Progenitor cell of endocrine pancreas (in vitro differentiated cells): ENCODE results near the gene ENKD1. TPM values are rescaled to one million over a fixed set of nuclear protein-coding genes. Genes with fewer than 3 reads are reported as not detected.

ENCODE experiments used
- DNase-seq: peaks from one replicate; pipeline ENCODE4 v3.0.0; 2021; ENCODE audit warnings: low spot score; ENCODE audit not compliant: unreplicated experiment
- H3K27ac Mint-ChIP-seq: 2 replicates; pipeline ENCODE4 v1.8.0; 2021; ENCODE audit warnings: mild to moderate bottlenecking, moderate library complexity, mixed read lengths
- H3K27me3 Mint-ChIP-seq: 2 replicates; pipeline ENCODE4 v1.8.0; 2021; ENCODE audit warnings: mixed read lengths
- H3K36me3 Mint-ChIP-seq: 2 replicates; pipeline ENCODE4 v1.8.0; 2022; ENCODE audit warnings: mixed read lengths; ENCODE audit not compliant: insufficient read depth
- H3K4me1 Mint-ChIP-seq: 2 replicates; pipeline ENCODE4 v1.8.0; 2021; ENCODE audit warnings: low read depth, mixed read lengths
- H3K4me3 Mint-ChIP-seq: 2 replicates; pipeline ENCODE4 v1.8.0; 2021; ENCODE audit warnings: low read depth, mild to moderate bottlenecking, moderate library complexity, mixed read lengths
- H3K9me3 Mint-ChIP-seq: 2 replicates; pipeline ENCODE4 v1.8.0; 2021; ENCODE audit warnings: low read depth, mixed read lengths
- total RNA-seq: library from RNA; stranded (reverse); gene quantifications from 2 replicates; pipeline ENCODE4 v1.2.1, GENCODE V29; 2021
- TF ChIP-seq, protein P1 (sequence below): fragments of 200-600 bp; sonication (generic); IDR thresholded peaks from one replicate; pipeline ENCODE4 v1.5.0; 2021; ENCODE audit warnings: antibody characterized with exemption, mild to moderate bottlenecking; ENCODE audit not compliant: unreplicated experiment

The ENKD1 gene
- total RNA-seq, 1 donor from 2014 or later = 25.1 TPM

GRCh38 chr16:67648764-67649407 lies 17.7 kb downstream of the ENKD1 start:
- H3K36me3 Mint-ChIP-seq = no peaks in the 10 kb centered on the region
- no peak for DNase-seq
- H3K27me3 Mint-ChIP-seq = peaks cover 48% of the 10 kb centered on the region
- H3K9me3 Mint-ChIP-seq = no peaks in the 10 kb centered on the region
- no peak overlapping the region for H3K27ac Mint-ChIP-seq
- H3K4me1 Mint-ChIP-seq = peaks cover 4% of the 10 kb centered on the region
- H3K4me3 Mint-ChIP-seq = no peak overlapping the region
- TF ChIP-seq, protein P1, sequence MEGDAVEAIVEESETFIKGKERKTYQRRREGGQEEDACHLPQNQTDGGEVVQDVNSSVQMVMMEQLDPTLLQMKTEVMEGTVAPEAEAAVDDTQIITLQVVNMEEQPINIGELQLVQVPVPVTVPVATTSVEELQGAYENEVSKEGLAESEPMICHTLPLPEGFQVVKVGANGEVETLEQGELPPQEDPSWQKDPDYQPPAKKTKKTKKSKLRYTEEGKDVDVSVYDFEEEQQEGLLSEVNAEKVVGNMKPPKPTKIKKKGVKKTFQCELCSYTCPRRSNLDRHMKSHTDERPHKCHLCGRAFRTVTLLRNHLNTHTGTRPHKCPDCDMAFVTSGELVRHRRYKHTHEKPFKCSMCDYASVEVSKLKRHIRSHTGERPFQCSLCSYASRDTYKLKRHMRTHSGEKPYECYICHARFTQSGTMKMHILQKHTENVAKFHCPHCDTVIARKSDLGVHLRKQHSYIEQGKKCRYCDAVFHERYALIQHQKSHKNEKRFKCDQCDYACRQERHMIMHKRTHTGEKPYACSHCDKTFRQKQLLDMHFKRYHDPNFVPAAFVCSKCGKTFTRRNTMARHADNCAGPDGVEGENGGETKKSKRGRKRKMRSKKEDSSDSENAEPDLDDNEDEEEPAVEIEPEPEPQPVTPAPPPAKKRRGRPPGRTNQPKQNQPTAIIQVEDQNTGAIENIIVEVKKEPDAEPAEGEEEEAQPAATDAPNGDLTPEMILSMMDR = no peak

- TF ChIP-seq, protein P1 = no peak
- no peaks in the 10 kb centered on the region for H3K36me3 Mint-ChIP-seq
- H3K4me3 Mint-ChIP-seq = no peak overlapping the region
- peaks cover 47% of the 10 kb centered on the region for H3K27me3 Mint-ChIP-seq
- no peaks in the 10 kb centered on the region for H3K9me3 Mint-ChIP-seq
- H3K27ac Mint-ChIP-seq = no peak overlapping the region
- no peak for DNase-seq
- H3K4me1 Mint-ChIP-seq = peaks cover 2% of the 10 kb centered on the region
These were observed 18.3 kb downstream of the ENKD1 start for GRCh38 chr16:67648088-67648763.

- Mint-ChIP-seq H3K4me3 (no peak overlapping the region), H3K27me3 (peaks cover 47% of the 10 kb centered on the region), H3K27ac (no peak overlapping the region), H3K4me1 (peaks cover 2% of the 10 kb centered on the region), H3K9me3 (no peaks in the 10 kb centered on the region), H3K36me3 (no peaks in the 10 kb centered on the region)
- TF ChIP-seq, protein P1 = no peak
- DNase-seq = no peak
These were observed 18.9 kb downstream of the ENKD1 start for GRCh38 chr16:67647681-67648080.

- Mint-ChIP-seq H3K27me3 (peaks cover 45% of the 10 kb centered on the region), H3K4me3 (no peak overlapping the region), H3K27ac (no peak overlapping the region), H3K36me3 (no peaks in the 10 kb centered on the region), H3K4me1 (peaks cover 2% of the 10 kb centered on the region), H3K9me3 (no peaks in the 10 kb centered on the region)
- DNase-seq = no peak
- TF ChIP-seq, protein P1 = no peak
These were observed 19.4 kb downstream of the ENKD1 start for GRCh38 chr16:67647111-67647651.

DNA sequence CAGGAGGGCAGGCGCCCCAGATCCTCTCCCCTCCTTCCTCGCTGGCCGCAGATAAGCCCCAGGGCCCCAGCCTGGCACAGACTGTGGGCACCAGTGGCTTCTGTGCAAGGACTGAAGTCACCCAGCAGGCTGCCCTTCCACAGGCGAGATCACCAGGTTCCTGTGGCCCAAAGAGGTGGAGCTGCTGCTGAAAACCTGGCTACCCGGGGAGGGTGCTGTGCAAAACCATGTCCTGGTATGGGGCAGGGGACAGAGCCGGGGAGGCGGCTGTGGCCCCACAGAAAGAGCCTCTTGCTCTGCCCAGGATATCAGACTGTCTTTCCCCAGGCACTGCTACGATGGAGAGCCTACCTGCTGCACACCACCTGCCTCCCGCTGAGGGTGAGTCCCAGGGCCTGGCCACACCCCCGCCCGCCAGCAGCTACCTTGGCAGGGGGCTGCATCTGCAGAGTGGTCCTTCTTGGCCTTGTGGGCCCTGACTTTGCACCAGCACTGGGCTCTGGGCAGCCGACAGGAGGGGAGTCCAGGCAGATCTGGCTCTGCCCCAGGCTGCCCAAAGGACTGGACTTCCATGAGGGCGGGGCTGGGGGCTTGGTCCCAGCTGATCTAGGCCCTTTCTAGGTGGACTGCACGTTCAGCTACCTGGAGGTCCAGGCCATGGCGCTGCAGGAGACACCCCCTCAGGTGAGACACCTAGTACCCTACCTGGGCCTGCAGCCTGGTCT lies 21.0 kb downstream of the ENKD1 start:
- no peak for DNase-seq
- no peaks in the 10 kb centered on the region for H3K9me3 Mint-ChIP-seq
- H3K27ac Mint-ChIP-seq = no peak overlapping the region
- H3K4me1 Mint-ChIP-seq = no peaks in the 10 kb centered on the region
- no peaks in the 10 kb centered on the region for H3K36me3 Mint-ChIP-seq
- peak overlapping the region; percentile 31 for H3K4me3 Mint-ChIP-seq
- TF ChIP-seq, protein P1 = no peak
- H3K27me3 Mint-ChIP-seq = peaks cover 28% of the 10 kb centered on the region
